ENCODE results near the gene EEF2KMT.
"Not testable (repeated sequence)": the region's sequence is repeated elsewhere in the genome, so short reads cannot be mapped to it uniquely, and the experiment has no call there.

The EEF2KMT gene

GRCh38 chr16:5078626-5079025 lies 19.0 kb downstream of the EEF2KMT start:
- H3K27ac ChIP-seq = no peak overlapping the region
- TF ChIP-seq, protein P1, sequence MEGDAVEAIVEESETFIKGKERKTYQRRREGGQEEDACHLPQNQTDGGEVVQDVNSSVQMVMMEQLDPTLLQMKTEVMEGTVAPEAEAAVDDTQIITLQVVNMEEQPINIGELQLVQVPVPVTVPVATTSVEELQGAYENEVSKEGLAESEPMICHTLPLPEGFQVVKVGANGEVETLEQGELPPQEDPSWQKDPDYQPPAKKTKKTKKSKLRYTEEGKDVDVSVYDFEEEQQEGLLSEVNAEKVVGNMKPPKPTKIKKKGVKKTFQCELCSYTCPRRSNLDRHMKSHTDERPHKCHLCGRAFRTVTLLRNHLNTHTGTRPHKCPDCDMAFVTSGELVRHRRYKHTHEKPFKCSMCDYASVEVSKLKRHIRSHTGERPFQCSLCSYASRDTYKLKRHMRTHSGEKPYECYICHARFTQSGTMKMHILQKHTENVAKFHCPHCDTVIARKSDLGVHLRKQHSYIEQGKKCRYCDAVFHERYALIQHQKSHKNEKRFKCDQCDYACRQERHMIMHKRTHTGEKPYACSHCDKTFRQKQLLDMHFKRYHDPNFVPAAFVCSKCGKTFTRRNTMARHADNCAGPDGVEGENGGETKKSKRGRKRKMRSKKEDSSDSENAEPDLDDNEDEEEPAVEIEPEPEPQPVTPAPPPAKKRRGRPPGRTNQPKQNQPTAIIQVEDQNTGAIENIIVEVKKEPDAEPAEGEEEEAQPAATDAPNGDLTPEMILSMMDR (conservative IDR thresholded peaks at IDR 0.05) = no peak

- no peak overlapping the region for H3K27ac ChIP-seq
- TF ChIP-seq, protein P1 (conservative IDR thresholded peaks at IDR 0.05) = no peak
These were observed 20.3 kb downstream of the EEF2KMT start for GRCh38 chr16:5077304-5077703.

- no peak overlapping the region for H3K27ac ChIP-seq
- TF ChIP-seq, protein P1 (conservative IDR thresholded peaks at IDR 0.05) = no peak
These were observed 22.0 kb downstream of the EEF2KMT start for GRCh38 chr16:5075637-5076036.

GRCh38 chr16:5073771-5074170 lies 23.8 kb downstream of the EEF2KMT start:
- H3K27ac ChIP-seq = not testable (repeated sequence)

GRCh38 chr16:5073279-5073629 lies 24.3 kb downstream of the EEF2KMT start:
- TF ChIP-seq, protein P1 (conservative IDR thresholded peaks at IDR 0.05) = no peak
- no peak overlapping the region for H3K27ac ChIP-seq

DNA sequence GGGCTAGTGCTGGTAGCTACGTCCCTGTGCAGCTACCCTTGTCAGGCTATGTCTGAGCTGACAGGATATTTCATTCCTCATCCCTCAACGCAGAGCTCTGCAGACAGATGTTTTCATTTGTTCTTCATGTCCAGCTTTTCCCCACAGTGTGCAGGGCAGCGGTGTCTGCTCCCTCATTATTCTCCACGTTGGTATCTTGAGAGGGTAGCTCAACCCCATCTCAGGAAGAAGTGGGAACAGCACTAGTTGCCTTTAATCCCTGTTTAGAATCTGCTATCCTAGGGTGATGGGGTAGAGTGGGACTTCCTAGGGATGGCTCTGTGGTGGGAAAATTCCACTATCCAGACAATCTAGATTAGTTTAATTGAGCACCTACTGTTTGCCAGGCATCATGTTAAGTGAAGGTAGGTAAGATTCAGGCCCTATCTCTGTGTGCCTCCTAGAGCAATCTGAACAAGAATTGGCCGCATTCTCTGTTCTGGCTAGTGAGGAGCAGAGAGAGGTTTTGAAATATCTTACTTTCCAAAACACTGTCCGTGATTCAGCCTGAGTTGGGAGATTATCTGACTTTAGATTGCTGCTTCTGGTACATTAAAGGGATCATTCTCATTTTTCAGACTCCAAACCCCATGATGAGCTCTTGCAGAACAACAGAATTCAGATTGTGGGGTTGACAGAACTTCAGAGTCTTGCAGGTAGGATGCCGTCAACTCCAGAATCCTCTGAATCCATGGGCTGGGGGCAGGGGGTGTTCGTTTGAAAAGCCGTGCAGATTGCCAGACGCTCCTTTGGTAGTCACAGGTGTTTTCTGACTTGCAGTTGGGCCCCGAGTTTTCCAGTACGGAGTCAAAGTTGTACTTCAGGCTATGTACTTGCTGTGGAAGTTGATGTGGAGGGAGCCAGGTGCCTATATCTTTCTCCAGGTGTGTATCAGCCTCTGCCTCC lies 25.0 kb downstream of the EEF2KMT start:
- TF ChIP-seq, protein P1 (conservative IDR thresholded peaks at IDR 0.05) = no peak
- H3K27ac ChIP-seq = peak overlapping the region; percentile 71

DNA sequence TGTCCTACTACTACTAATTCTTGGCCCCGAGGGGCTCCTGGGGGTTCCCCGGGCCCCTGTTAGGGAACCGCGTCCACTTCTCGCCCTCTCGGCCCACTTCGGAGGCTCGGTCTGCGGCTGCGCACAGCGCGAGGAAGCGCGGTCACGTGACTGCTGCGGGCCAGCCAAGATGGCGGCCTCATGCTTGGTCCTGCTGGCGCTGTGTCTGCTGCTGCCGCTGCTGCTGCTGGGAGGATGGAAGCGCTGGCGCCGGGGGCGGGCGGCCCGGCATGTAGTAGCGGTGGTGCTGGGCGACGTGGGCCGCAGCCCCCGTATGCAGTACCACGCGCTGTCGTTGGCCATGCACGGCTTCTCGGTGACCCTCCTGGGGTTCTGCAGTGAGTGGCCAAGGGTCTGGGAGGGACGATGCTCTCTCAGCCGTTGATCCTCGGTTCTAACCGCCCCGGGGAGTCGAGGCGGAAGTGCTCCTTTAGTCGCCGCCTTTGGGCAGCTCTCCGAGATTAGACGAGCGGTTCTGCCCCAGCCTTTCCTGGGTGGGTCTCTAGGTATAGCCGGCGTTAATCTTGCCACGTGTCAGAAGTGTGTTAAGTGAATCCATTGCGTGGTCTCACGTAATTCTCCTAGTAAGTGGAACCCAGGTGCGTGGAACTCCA lies 25.8 kb downstream of the EEF2KMT start, which contains the start of gene ALG1:
Gene ALG1 (plus strand): TSS at position 163 of the 653 bp plus-strand sequence. CDS start 7 bp downstream, at position 170.
- TF ChIP-seq, protein P1 (conservative IDR thresholded peaks at IDR 0.05) = no peak
- H3K27ac ChIP-seq = peak within 1 kb of the TSS; percentile 71

GRCh38 chr16:5071341-5071680 lies 26.3 kb downstream of the EEF2KMT start:
- TF ChIP-seq, protein P1 (conservative IDR thresholded peaks at IDR 0.05) = no peak
- peak overlapping the region; percentile 71 for H3K27ac ChIP-seq
